OCI-LY1 (cell line): ENCODE measurements around the gene DCAF5.

Experiments
- CTCF ChIP-seq: fragments of 200-600 bp; sonication (generic), shearing (Covaris generic); IDR thresholded peaks from 2 replicates; pipeline ENCODE4 v1.5.1; 2017; ENCODE audit warnings: mild to moderate bottlenecking, antibody characterized with exemption, low read length, moderate library complexity, mixed read lengths
- EZH2 ChIP-seq: fragments of 200-600 bp; sonication (generic), shearing (Covaris generic); IDR thresholded peaks from 2 replicates; pipeline ENCODE4 v1.8.0; 2017; ENCODE audit warnings: borderline replicate concordance, mixed run types, mild to moderate bottlenecking, antibody characterized with exemption, low read length, moderate library complexity, mixed read lengths

GRCh38 chr14:69010648-69011047, 142.3 kb downstream of the DCAF5 start:
- TF ChIP-seq EZH2 (no peak), CTCF (no peak)
